DMS79 (cell line): ENCODE results near the gene LDB2.
A peak's percentile ranks its signal among the peaks of the same experiment; 100 is the strongest.
"Not testable (repeated sequence)": the region's sequence is repeated elsewhere in the genome, so short reads cannot be mapped to it uniquely, and the experiment has no call there.

Experiments
- DNase-seq: peaks from one replicate; lab custom pipeline; 2025; lab: John Stamatoyannopoulos, UW

The LDB2 gene

DNA sequence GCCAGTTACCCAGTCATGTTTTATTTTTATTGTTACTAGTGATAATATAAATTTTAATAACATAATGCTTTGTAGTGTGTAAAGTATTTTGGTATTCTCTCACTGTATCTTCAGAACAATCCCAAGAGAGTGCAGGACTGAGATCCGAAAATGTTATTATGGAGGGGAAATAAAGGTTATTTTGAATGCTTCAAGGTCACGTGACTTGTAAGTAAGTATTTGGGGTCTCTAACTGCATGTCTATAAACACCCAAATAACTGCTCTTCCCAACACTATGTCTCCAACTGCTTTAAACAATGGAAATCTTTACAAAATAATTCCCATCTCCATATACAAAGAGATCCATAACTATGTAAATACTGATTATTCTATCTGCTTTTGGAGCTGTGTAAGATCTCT is 302.2 kb downstream of the LDB2 start:
- DNase-seq = no peak

DNA sequence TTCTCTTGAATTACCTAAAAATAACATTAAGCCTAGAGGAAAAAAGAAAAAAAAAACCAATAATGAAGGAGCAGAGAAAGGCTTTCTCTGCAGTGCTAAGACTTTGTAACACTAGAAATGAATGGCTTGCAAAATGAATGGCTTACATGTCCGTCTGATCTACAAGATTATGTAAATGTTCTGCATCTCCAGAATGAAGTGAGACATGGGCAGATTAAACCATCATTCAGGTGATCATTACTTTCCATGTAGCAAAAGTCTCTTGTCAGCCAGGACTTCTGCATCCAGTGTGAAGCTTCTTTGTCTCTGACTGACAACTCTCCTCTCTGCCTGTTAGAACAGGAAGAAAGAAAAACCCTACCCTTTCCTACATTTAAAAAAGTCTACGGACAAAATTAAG is 304.3 kb downstream of the LDB2 start:
- no peak for DNase-seq

DNA sequence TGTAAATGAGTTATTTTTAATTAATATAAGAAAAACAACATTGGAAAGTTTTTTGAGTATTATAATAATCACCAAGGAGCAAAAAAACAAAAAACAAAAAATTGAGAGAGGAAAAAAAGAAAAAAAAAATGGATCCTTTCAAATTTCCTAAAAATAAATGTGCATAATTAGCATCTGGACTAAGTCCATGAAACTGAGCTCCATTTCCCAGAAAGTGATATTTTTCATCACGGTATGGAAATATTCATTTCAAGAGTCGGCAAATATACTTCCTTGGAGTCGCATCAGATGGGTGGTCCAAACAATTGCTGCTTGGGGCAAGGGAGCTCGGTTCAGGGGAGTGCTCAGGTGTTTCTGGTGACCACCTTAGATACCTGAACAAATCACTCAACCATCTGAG is 305.1 kb downstream of the LDB2 start:
- DNase-seq = no peak

DNA sequence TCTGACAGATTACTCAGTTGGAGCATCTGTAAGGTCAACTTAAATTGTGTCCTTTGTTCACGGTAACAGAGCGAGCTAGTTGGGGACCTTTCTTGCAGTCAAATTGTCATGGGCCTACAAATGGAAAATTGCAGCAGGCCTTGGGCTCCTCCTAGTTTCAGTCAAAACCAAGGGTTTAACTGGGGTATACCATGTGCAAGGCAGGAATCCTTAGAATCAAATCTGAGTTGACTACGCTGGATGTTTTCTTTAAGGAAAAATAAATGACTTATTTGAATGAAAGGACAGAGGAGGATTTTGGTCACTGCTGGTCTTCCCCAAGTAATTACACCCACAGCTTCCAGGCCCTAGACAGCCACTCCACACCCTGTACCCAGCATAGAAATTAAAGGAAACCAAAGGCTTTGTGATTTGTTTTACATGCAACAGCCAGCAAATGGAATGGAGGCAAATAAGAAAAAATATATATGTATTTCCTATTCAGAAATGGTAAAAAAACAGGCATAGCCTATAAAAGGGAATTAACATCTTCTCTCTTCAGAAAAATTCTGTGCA is 307.1 kb downstream of the LDB2 start:
- no peak for DNase-seq

DNA sequence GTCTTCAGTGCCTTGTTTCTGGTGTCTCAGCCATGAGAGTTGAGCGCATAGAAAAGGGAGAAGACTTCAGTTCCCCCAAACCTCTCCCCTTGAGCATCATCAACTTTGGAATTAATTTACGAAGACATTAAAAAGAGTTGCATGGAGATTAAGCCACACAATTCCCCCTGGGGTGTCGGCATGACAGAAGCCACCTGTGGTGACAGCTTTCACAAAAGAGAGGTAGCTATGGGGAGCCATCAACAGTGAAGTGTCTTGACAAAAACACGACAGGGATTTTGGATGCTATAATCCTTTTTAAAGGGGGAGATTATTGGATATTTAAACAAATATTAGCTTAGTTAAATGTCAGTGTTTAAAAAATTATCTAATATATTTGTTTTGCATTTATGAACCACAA is 307.6 kb downstream of the LDB2 start:
- no peak for DNase-seq

DNA sequence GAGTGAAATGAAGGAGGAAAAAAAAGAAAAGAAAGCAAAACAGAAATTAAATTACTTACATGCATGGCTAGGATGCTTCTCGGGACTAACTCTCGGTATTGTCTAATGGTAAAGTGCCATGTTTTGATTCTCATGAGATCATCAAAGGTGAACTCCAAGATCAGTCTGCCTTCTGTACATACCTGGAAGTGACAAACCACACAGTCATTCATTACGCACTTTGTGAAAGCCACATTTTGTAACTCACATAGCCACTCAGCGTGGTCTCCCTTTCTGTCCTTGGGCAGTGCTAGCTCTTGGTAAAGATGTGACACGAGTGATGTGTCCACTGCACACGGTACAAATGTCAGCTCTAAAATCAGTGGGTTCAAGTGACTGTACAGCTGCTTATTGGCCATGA is 309.8 kb downstream of the LDB2 start:
- no peak for DNase-seq

DNA sequence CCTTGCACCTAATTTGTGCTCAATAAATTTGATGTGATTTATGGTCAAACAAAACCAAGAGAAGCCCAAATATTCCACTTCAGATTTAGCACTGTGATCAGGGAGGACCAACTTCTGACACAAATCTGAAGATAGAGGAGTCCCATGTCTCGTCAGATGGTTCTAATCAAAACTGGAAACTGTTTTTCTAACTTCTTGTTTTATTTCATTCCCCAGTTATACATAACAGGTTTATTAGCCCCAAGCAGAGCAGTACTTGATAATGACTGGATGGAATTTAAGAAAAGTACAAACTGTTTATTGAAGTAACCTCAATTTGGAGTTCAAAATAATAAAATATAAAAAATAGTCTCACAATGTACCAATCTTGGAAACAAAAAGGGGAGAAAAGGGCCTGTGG is 310.3 kb downstream of the LDB2 start:
- DNase-seq = no peak

DNA sequence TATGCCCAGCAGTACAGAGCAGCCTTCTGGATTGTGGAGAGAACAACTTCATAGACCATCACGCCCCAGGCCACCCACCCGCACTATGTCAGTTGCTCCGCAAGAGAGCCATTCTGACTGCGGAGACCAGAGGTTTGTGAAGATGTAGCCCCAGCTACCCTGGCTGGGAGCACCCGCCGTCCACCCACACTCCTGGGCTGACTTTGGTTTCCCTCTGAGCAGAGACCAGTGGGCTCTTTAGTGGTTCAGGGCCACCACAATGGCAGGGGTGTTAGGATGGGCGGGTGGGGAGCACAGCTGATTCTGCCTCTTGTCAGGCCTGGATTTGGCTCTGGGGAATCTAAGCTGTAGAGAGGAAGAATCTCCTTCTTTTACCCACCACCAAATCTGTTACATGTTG is 313.4 kb downstream of the LDB2 start:
- no peak for DNase-seq

DNA sequence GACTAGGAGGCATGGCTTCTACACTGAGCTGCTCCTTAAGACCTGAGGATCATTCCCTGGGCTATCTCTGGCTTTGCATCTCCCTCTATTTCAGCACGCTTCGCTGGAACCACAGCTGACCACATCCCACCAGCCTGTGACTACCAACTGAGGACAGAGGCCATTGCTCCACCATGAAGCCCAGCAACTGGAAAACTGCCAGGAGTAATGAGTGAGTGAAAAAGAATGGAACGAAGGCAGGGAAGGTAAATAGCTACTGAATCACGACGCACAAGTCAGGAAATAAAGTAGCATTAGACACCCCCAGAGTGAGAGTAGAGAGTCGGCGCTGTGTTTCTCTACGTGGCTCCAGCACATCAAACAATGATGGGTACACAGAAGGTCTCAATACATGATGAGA is 314.7 kb downstream of the LDB2 start:
- DNase-seq = no peak

DNA sequence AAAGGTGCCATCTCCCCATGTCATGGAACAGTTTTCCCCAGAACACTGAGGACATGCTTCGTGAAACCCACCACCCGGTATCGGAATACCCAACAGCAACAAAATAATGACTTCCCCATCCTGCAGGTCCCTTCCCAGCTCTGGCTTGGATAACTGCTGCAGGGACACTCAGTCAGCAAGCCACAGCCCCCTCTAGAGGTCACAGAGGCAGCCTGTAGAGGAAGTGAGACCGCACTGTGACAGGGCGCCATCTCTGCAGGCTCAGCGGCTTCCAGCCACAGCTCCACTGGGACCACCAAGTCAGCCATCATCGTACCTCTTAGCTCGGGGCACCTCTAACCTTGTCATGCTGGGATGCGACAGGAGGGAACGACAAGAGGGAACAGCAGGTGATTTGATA is 315.9 kb downstream of the LDB2 start:
- no peak for DNase-seq

DNA sequence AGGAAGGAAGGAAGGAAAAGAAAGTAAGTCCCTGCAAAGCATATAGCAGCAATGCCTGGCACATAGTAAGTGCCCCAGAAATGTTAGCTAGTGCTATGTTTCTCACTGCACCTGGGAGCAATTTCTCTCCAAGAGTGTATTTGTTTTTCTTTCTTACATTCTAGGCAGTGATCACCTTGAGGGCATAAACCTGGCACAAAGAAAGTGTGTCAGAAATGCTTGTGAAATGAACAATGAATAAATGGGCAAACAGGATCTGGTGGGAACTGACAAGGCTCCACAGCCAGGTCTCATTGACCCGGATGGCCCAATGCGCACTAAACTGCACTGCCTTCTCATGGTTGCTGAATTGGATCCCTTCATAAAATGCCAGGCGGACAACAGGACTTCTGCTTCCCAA is 316.4 kb downstream of the LDB2 start:
- no peak for DNase-seq

DNA sequence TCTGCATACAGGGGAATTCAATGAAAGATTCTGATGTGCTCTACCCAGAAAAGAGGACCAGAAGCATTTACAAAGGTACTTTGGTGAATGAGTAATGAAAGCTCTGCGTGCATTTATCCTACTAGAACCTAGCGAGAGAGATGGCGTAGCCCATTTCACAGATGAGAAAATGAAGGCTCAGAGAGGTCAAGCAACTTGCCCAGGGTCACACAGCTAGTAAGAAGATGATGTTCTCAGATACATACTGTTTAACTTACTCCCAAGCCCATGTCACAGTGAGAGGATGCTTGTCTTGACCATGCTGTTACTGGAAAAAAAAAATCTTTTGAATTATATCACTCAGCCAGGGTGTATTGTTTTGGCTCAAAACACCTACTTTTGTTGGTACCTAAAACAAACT is 317.3 kb downstream of the LDB2 start:
- DNase-seq = no peak

DNA sequence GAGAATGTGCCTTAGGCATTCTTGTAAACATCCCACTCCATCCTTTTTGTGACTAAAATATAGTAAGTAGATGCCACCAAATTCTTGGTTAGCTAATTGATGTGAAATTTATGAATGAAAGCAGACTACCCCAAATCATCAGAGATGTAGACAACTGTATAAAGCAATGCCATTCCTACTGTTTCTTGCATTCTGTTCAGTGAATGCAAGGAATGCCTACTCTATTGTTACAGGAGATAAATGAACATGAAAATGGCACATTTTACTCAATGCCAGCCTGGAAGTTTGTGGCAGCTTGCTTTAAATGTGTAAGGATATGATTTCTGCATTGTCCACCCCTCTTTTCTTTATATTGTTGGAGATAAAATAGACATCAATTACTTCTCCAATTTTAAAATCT is 317.9 kb downstream of the LDB2 start:
- no peak for DNase-seq

DNA sequence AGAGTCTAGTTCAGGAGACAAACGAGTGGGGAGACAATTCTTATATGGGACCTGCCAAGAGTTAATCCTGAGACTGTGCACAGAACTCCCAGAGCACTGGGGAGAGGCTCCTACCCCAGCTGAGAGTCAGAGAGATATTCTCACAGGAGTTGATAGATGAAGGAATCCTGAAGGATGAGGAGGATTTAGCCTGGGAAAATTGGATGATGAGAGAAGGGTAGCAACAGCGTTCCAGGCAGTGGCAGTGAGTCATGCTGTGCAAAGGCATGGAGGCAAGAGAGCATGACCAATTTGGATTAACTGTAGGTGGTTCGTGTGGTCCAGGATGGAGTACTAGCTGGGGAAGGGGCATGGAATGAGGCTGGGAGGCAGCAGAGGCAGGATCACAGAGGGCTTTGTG is 318.6 kb downstream of the LDB2 start:
- DNase-seq = no peak

DNA sequence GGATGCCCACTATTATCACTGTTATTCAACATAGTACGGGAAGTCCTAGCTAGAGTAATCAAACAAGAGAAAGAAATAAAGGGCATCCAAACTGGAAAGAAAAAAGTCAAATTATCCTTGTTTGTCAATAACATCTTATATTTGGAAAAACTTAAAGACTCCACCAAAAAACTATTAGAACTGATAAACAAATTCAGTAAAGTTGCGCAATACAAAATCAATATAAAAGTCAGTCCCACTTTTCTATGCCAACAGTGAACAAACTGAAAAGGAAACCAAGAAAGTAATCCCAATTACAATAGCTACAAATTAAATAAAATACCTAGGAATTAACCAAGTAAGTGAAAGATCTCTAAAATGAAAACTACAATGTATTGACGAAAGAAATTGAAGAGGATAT is 321.3 kb downstream of the LDB2 start:
- DNase-seq = no peak

DNA sequence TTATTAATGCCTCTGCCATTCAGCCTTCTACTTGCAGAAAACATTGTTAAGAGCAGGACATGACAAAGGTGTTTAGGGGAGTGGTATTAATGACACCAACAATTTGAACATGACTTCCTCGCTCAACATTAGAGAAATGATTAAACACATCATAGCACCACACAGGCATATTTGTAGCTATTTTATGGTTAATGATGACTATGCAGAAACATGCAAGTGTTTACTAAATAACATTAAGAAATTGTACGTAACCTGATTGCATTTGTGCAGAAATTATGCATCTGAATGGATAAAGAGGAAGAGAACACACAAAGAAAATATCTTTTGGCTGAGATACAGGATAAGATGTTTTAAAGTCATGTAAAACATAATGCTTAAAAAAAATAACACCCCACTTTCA is 323.5 kb downstream of the LDB2 start:
- no peak for DNase-seq

DNA sequence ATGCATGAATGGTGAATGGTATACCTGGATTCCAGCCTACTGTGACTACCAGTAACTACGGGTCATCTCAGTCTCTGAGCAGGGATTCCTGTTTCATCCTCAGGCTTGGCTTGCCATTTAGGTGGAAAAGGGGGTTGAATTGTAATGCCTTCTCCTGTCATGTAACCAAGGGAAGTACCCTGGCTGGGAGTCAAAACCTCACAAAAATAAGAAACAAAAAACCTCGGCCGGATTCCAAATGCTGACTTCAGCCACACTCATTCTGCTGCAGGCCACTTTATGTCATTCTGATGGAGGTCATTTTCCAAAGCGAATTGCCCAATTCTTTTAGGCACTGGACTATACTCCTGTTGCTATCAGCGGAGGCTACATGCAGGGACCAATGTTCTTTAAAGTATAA is 324.7 kb downstream of the LDB2 start:
- no peak for DNase-seq

DNA sequence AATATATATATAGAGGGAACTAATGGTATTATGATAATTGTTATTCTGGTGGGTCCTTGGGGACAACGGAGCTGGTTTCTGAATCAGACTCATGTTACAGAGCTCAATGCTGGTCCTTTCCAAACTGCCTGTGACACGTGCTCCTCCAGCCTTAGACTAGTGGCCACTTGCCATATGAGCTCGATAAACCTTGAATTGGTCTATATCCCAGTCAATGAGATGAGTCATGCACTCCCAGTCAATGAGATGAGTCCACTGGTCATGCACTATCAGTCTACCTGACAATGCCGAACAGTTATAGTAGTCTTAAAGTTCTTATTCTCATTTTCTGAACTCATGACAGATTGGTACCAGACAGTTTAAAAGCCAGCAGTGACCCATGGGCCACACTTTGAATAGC is 325.2 kb downstream of the LDB2 start:
- DNase-seq = no peak

DNA sequence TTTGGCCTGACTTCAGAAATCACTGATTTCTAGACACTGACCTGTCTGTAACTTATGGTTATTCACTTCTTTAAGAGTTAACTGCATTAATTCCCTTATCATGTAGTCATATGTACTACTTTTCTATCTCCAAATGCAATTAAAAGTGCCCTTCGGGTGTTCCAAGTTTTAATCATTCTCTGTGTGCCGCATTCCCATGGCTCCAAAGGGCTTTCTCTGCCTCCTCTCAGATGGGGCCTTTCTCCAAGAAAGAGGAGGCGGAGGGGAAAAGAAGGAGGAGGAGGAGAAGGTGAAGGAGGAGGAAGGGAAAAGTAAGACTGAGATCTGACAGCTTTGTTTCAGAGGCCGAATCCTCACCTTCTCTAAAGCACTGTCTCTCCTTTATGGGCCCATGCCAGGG is 325.8 kb downstream of the LDB2 start:
- no peak for DNase-seq

DNA sequence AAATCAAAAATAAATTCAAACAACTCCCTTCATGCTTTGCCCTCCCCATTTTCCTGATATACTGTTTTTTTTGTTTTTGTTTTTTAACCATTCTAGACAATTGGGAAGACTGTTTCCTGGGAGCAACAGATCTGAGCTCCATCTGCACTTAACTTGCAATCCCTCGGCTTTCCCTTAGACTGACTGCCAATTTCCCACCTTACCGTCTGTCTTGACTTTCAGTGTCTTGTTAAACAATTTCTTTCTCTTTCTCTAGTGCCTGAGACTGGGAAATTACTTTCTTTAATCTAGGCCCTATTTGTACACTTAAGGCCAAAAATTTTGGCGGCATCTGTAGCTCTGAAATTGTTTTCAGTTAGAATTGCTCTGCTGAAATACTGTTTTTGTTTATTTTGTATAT is 326.3 kb downstream of the LDB2 start:
- DNase-seq = no peak

DNA sequence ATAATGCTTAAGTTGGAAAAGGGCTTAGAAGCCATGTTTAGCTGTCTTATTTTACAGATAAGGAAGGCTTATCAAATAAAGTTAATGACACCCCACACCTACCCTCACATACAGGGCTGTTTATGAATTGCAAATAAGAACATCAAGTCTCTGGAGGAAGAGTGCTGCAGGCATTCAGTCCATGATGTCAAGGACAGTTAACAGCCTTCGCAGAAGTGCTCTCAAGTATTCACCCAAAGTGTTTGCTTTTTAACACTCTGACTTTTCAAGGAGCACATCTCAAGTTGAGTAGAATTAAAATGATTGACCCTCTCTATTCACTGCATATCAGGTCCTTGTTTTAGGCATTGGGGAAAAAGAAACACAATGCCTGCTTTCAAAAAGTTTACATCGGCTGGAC is 328.7 kb downstream of the LDB2 start:
- DNase-seq = peak; percentile 2

DNA sequence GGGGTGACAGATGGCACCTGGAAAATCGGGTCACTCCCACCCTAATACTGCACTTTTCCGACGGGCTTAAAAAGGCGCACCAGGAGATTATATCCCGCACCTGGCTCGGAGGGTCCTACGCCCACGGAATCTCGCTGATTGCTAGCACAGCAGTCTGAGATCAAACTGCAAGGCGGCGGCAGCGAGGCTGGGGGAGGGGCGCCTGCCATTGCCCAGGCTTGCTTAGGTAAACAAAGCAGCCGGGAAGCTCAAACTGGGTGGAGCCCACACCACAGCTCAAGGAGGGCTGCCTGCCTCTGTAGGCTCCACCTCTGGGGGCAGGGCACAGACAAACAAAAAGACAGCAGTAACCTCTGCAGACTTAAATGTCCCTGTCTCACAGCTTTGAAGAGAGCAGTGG is 341.1 kb downstream of the LDB2 start:
- not testable (repeated sequence) for DNase-seq

DNA sequence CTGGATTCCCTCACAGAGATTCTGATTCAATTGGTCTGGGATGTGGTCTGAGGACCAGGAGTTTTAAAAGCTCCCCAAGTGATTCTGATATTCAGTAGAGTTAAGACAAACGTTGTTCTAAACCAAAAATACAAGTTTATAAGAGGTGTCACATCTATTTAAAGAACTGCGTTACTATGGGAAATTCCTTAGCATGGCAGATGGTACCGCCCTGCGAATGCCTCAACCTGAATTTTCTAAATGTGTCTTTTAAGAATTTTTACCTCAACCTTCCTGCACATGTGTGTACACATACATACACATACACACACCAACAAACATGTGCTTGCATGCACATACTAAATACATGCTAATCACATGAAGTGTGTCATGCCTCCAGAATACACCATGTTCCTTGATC is 343.3 kb downstream of the LDB2 start:
- DNase-seq = no peak

DNA sequence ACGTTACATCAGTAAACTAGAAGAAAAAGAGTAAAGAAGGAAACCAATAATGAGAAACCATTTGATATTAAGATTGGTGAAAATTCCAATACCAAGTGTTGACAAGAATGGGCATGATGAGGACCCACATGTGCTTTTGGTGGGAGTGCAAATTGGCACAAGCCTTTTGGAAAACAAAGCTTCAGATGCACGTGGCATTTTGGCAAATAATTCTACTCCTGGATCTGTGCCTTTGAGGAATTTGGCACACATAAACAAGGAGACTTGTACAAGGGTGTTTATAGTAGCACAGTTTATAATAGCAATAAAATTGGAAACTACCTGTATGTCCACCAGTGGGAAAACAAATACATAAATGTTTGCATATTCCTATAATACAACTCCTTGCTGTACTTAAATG is 347.9 kb downstream of the LDB2 start:
- DNase-seq = no peak

DNA sequence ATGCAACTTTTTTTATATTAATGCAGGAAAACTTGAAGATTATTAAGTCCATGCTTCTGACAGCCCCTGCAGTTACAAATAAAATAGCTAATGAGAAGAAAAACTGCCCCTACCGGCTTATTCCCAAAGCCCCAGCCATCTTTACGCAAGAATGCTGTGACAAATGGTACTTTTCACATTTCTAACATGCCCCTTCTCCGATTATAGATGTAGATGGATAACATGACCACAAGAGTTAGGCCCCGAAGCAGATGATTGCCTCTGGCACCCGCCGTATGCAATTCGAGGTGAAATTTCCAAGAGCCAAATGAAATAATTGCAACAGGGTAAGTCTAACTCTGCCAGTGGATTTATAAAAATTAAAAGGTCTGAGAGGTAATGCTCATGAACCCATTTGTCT is 352.8 kb downstream of the LDB2 start:
- DNase-seq = no peak
